B cell (primary cell): ENCODE measurements around the gene PCDHGB5. TPM values are rescaled to one million over a fixed set of nuclear protein-coding genes. Genes with fewer than 3 reads are reported as not detected.
"Not testable (repeated sequence)": the region's sequence is repeated elsewhere in the genome, so short reads cannot be mapped to it uniquely, and the experiment has no call there.

Experiments used
- ATAC-seq: fragments of 200-7000 bp; cut with Tn5 transposase; one replicate; pipeline ENCODE4 v1.10.0; 2021; ENCODE audit warnings: low read depth, mild to moderate bottlenecking, moderate number of reproducible peaks, moderate library complexity
- CTCF ChIA-PET: fragments of 350-600 bp; sonication (Branson Sonifier 250); formaldehyde crosslinking; loops from one replicate; lab custom pipeline; 2021; ENCODE audit warnings: antibody characterized with exemption, inconsistent platforms; lab: Charles Lee
- POLR2A ChIA-PET: fragments of 350-600 bp; sonication (Branson Sonifier 250); formaldehyde crosslinking; loops from one replicate; lab custom pipeline; 2021; ENCODE audit warnings: antibody characterized with exemption; lab: Charles Lee
- DNase-seq: peaks from one replicate; pipeline ENCODE4 v3.0.0; 2013
- H2AFZ ChIP-seq: 2 replicates; pipeline ENCODE4 v1.6.1; 2012; ENCODE audit warnings: mild to moderate bottlenecking, low read depth, low read length; ENCODE audit not compliant: insufficient read depth, poor library complexity, severe bottlenecking
- H3K27ac ChIP-seq, 2 donors: 1 replicate in 1 of 2; 2 replicates in 1 of 2; pipeline ENCODE4 v1.5.1; 2012 to 2013; ENCODE audit warnings: low read length in 2 of 2, mild to moderate bottlenecking in 2 of 2, moderate library complexity in 1 of 2
- H3K27me3 ChIP-seq, 4 experiments: fragments of 200-600 bp in 1 of 4; sonication (generic) in 1 of 4; replicated peaks in 1 of 4; 1 replicate in 2 of 4; 2 replicates in 2 of 4; pipeline versions ENCODE4 v1.6.1 to v1.7.0; 2013 to 2016; ENCODE audit warnings: low read length in 3 of 4, mild to moderate bottlenecking in 2 of 4, mixed read lengths in 1 of 4, moderate library complexity in 1 of 4; ENCODE audit not compliant: insufficient read depth in 4 of 4, control insufficient read depth in 3 of 4; ENCODE audit errors: control extremely low read depth in 1 of 4
- H3K36me3 ChIP-seq, 2 experiments: replicated peaks in 1 of 2; 1 replicate in 1 of 2; 2 replicates in 1 of 2; pipeline versions ENCODE4 v1.6.1 to v1.7.1; 2013; ENCODE audit warnings: low read length in 1 of 2; ENCODE audit not compliant: insufficient read depth in 2 of 2, control insufficient read depth in 1 of 2; ENCODE audit errors: control extremely low read depth in 1 of 2, extremely low read depth in 1 of 2
- H3K4me1 ChIP-seq, 2 donors: fragments of 200-600 bp in 1 of 2; sonication (generic) in 1 of 2; 1 replicate in 1 of 2; 2 replicates in 1 of 2; pipeline versions ENCODE4 v1.5.1 to v1.6.1; 2013 to 2017; ENCODE audit warnings: low read length in 2 of 2; ENCODE audit not compliant: control insufficient read depth in 2 of 2, insufficient read depth in 2 of 2
- H3K4me2 ChIP-seq: replicated peaks from 2 replicates; pipeline ENCODE3; 2012; ENCODE audit warnings: mild to moderate bottlenecking, low read depth, low read length; ENCODE audit not compliant: poor library complexity, severe bottlenecking
- H3K4me3 ChIP-seq, 5 experiments: fragments of 200-600 bp in 1 of 5; sonication (generic) in 1 of 5; 1 replicate in 3 of 5; 2 replicates in 2 of 5; pipeline versions ENCODE4 v1.5.1 to v1.7.0; 2011 to 2016; ENCODE audit warnings: low read length in 4 of 5, mild to moderate bottlenecking in 4 of 5, low read depth in 2 of 5, control low read depth in 1 of 5, moderate library complexity in 1 of 5; ENCODE audit not compliant: insufficient read depth in 1 of 5; ENCODE audit errors: control extremely low read depth in 1 of 5, extremely low read depth in 1 of 5
- H3K79me2 ChIP-seq: fragments of 200-600 bp; sonication (generic); one replicate; pipeline ENCODE4 v1.6.0; 2016; ENCODE audit warnings: low read length; ENCODE audit not compliant: control insufficient read depth, insufficient read depth
- H3K9ac ChIP-seq: fragments of 200-600 bp; sonication (generic); 2 replicates; pipeline ENCODE4 v1.6.1; 2017; ENCODE audit warnings: mild to moderate bottlenecking, low read length, moderate library complexity
- H3K9me3 ChIP-seq, 3 donors: one replicate each; pipeline versions ENCODE4 v1.6.1 to v1.7.1; 2013; ENCODE audit warnings: low read length in 2 of 3; ENCODE audit not compliant: control insufficient read depth in 2 of 3, insufficient read depth in 1 of 3; ENCODE audit errors: control extremely low read depth in 1 of 3
- H4K20me1 ChIP-seq: 2 replicates; pipeline ENCODE4 v1.6.0; 2012; ENCODE audit warnings: mild to moderate bottlenecking, low read length; ENCODE audit not compliant: insufficient read depth, control insufficient read depth, poor library complexity, severe bottlenecking
- H3K27ac Mint-ChIP-seq: one replicate; pipeline ENCODE4 v1.8.0; 2021; ENCODE audit warnings: mixed read lengths
- H3K27me3 Mint-ChIP-seq: one replicate; pipeline ENCODE4 v1.8.0; 2021; ENCODE audit warnings: mixed read lengths
- H3K4me1 Mint-ChIP-seq: one replicate; pipeline ENCODE4 v1.8.0; 2021; ENCODE audit warnings: mixed read lengths
- H3K4me3 Mint-ChIP-seq: one replicate; pipeline ENCODE4 v1.8.0; 2021; ENCODE audit warnings: mixed read lengths
- H3K9me3 Mint-ChIP-seq: one replicate; pipeline ENCODE4 v1.8.0; 2022; ENCODE audit warnings: mixed read lengths; ENCODE audit not compliant: insufficient read depth
- CTCF ChIP-seq: fragments of 200-600 bp; IDR thresholded peaks from one replicate; pipeline ENCODE4 v1.8.0; 2022; ENCODE audit warnings: antibody characterized with exemption, mild to moderate bottlenecking
- EZH2 ChIP-seq: IDR thresholded peaks from 2 replicates; pipeline ENCODE4 v1.6.1; 2012; ENCODE audit warnings: borderline replicate concordance, low read depth, mild to moderate bottlenecking, moderate library complexity, low read length; ENCODE audit not compliant: insufficient read depth, poor library complexity, severe bottlenecking
- WGBS: methylation state at CpG from one replicate; pipeline ENCODE4 v1.1.5; 2013; ENCODE audit warnings: missing lambda C conversion rate; ENCODE audit not compliant: insufficient coverage; 5-methylcytosine and 5-hydroxymethylcytosine counted together
- intact Hi-C: fragments of 100-400 bp; cut with micrococcal nuclease; formaldehyde crosslinking; loops from one replicate; pipeline ENCODE4 v1.10.0; 2022
- polyA plus RNA-seq: library from polyadenylated mRNA; depleted of rRNA; stranded (reverse); fragments of >200 nt; gene quantifications from 2 replicates; pipeline ENCODE4 v1.2.3, GENCODE V29; 2012
- total RNA-seq, 2 donors: library from RNA; stranded (reverse); fragments of 120-200 nt in 1 of 2; gene quantifications; 1 replicate in 1 of 2; 2 replicates in 1 of 2; pipeline versions ENCODE4 v1.2.3 to v1.2.4, GENCODE V29; 2013 to 2022

The PCDHGB5 gene
- total and polyA plus RNA-seq, 2 donors (not counting 1 experiment from before 2014, with no cell fraction given), result 0.37 to 2.5 TPM

- DNase-seq, POLR2A ChIA-PET, H4K20me1 ChIP-seq, H3K36me3 ChIP-seq, H3K9ac ChIP-seq, H2AFZ ChIP-seq, H3K79me2 ChIP-seq, H3K4me2 ChIP-seq, H3K27ac ChIP-seq, H3K4me1 ChIP-seq, H3K4me3 Mint-ChIP-seq, H3K27ac Mint-ChIP-seq, H3K4me3 ChIP-seq, H3K4me1 Mint-ChIP-seq, intact Hi-C loops, ATAC-seq: not testable (repeated sequence)
- H3K9me3 ChIP-seq, result peaks cover 0 to 58% (median 46%) of the 10 kb centered on the region in 3 donors
- H3K27me3 ChIP-seq, result peaks cover 0 to 55% (median 30%) of the 10 kb centered on the region in 4 experiments
- Mint-ChIP-seq H3K27me3 (peaks cover 44% of the 10 kb centered on the region), H3K9me3 (peaks cover 12% of the 10 kb centered on the region)
- WGBS, result 56% methylated on average over 33 of the region's 48 CpGs
- CTCF ChIA-PET, result interaction anchor here (1.4 to 2.0 kb wide), 2 partner anchors 32 to 188 kb away, joined by 4 to 5 read pairs; partner anchors contain the start of gene PCDHGB6
These were observed 22.1 kb upstream of the PCDHGB5 start for GRCh38 chr5:141375444-141376155.

- Histone ChIP-seq H3K79me2 (no peaks in the 10 kb centered on the region), H3K36me3 (no peaks in the 10 kb centered on the region), H2AFZ (no peak within 1 kb of the TSS), H3K9me3 (peaks cover 5 to 37% (median 25%) of the 10 kb centered on the region in 3 donors), H3K27me3 (peaks cover 0 to 43% (median 28%) of the 10 kb centered on the region in 4 experiments), H4K20me1 (no peaks in the 10 kb centered on the region), H3K9ac (no peak within 1 kb of the TSS), H3K4me2 (peak within 1 kb of the TSS; percentile 25), H3K4me1 (no peaks in the 10 kb centered on the region), H3K27ac (no peak within 1 kb of the TSS), H3K4me3 (peak within 1 kb of the TSS in 3 of 5 experiments; percentile 1 to 36 (median 24))
- Mint-ChIP-seq H3K4me3 (peak within 1 kb of the TSS; percentile 81), H3K9me3 (peaks cover 7% of the 10 kb centered on the region), H3K27me3 (peaks cover 58% of the 10 kb centered on the region), H3K4me1 (peaks cover 3% of the 10 kb centered on the region), H3K27ac (no peak within 1 kb of the TSS)
- intact Hi-C loops, result no loop called here
- TF ChIP-seq CTCF (no peak), EZH2 (no peak)
- DNase-seq (no peak), ATAC-seq (no peak)
- WGBS, result 22% methylated on average over 29 of the region's 37 CpGs
- ChIA-PET CTCF (no interaction called here), POLR2A (no interaction called here)
These were observed 15.1 kb upstream of the PCDHGB5 start, which contains the start of gene PCDHGA7 for GRCh38 chr5:141382469-141383294. Gene PCDHGA7 (plus strand): TSS chr5:141382742. CDS start chr5:141382900, 158 bp downstream.
